Skin epidermis (tissue), 12 donors: Measurements from ENCODE around the gene KRTAP5-11.
"Not testable (repeated sequence)": the region's sequence is repeated elsewhere in the genome, so short reads cannot be mapped to it uniquely, and the experiment has no call there.

Experiments
- H3K27ac ChIP-seq, 21 experiments: fragments of 200-600 bp; sonication (generic) in 11 of 21; one replicate each; pipeline ENCODE4 v1.5.0; 2020; ENCODE audit warnings: mild to moderate bottlenecking in 3 of 21, inconsistent platforms in 2 of 21, moderate library complexity in 2 of 21
- H3K4me3 ChIP-seq, 7 experiments: fragments of 200-600 bp; sonication (generic) in 2 of 7; one replicate each; pipeline ENCODE4 v1.5.0; 2020; ENCODE audit warnings: inconsistent platforms in 2 of 7, mild to moderate bottlenecking in 2 of 7, moderate library complexity in 1 of 7

The KRTAP5-11 gene

GRCh38 chr11:71562120-71562519 is 20.6 kb downstream of the KRTAP5-11 start:
- H3K27ac ChIP-seq, result no peak overlapping the region
- no peak overlapping the region for H3K4me3 ChIP-seq

GRCh38 chr11:71558996-71559395 is 23.7 kb downstream of the KRTAP5-11 start:
- H3K27ac ChIP-seq, result no peak overlapping the region
- no peak overlapping the region for H3K4me3 ChIP-seq

- no peak overlapping the region for H3K27ac ChIP-seq
- no peak overlapping the region for H3K4me3 ChIP-seq
Measured at GRCh38 chr11:71557257-71557656, 25.4 kb downstream of the KRTAP5-11 start.

GRCh38 chr11:71556018-71556417 is 26.7 kb downstream of the KRTAP5-11 start:
- Histone ChIP-seq H3K4me3 (no peak overlapping the region), H3K27ac (no peak overlapping the region)

- Histone ChIP-seq H3K27ac (no peak overlapping the region), H3K4me3 (no peak overlapping the region)
Measured at GRCh38 chr11:71555508-71555907, 27.2 kb downstream of the KRTAP5-11 start.

- no peak overlapping the region for H3K4me3 ChIP-seq
Measured at GRCh38 chr11:71554996-71555395, 27.7 kb downstream of the KRTAP5-11 start.

GRCh38 chr11:71551711-71552110 is 31.0 kb downstream of the KRTAP5-11 start:
- Histone ChIP-seq H3K4me3 (no peak overlapping the region), H3K27ac (no peak overlapping the region)

More at GRCh38 chr11:71554996-71555395, 27.7 kb downstream of the KRTAP5-11 start:
- no peak overlapping the region for H3K27ac ChIP-seq

- H3K27ac ChIP-seq, result no peak overlapping the region
- H3K4me3 ChIP-seq, result no peak overlapping the region
Measured at GRCh38 chr11:71548716-71549151, 33.9 kb downstream of the KRTAP5-11 start.

GRCh38 chr11:71548120-71548519 is 34.6 kb downstream of the KRTAP5-11 start, which contains the start of gene KRTAP5-9:
Gene KRTAP5-9, plus strand, starts transcription at chr11:71548420. Its CDS starts 238 bp downstream, at chr11:71548658.
- Histone ChIP-seq H3K27ac (no peak within 1 kb of the TSS), H3K4me3 (no peak within 1 kb of the TSS)

GRCh38 chr11:71545405-71545966 is 37.2 kb downstream of the KRTAP5-11 start:
- H3K4me3 ChIP-seq, result no peak overlapping the region
- H3K27ac ChIP-seq, result no peak overlapping the region

GRCh38 chr11:71544525-71545214 is 38.0 kb downstream of the KRTAP5-11 start:
- Histone ChIP-seq H3K27ac (no peak overlapping the region), H3K4me3 (no peak overlapping the region)

GRCh38 chr11:71543866-71544265 is 38.8 kb downstream of the KRTAP5-11 start:
- H3K27ac ChIP-seq, result no peak overlapping the region

GRCh38 chr11:71542879-71543777 is 39.5 kb downstream of the KRTAP5-11 start:
- Histone ChIP-seq H3K27ac (no peak overlapping the region), H3K4me3 (no peak overlapping the region)

More at GRCh38 chr11:71543866-71544265, 38.8 kb downstream of the KRTAP5-11 start:
- no peak overlapping the region for H3K4me3 ChIP-seq

GRCh38 chr11:71542382-71542781 is 40.3 kb downstream of the KRTAP5-11 start:
- Histone ChIP-seq H3K4me3 (no peak overlapping the region), H3K27ac (no peak overlapping the region)

GRCh38 chr11:71540521-71541304 is 42.0 kb downstream of the KRTAP5-11 start:
- H3K4me3 ChIP-seq, H3K27ac ChIP-seq: not testable (repeated sequence)

- not testable (repeated sequence) for H3K27ac ChIP-seq, H3K4me3 ChIP-seq
Measured at GRCh38 chr11:71539971-71540370, 42.7 kb downstream of the KRTAP5-11 start.

GRCh38 chr11:71539017-71539416 is 43.7 kb downstream of the KRTAP5-11 start:
- Histone ChIP-seq H3K4me3 (no peak overlapping the region), H3K27ac (no peak overlapping the region)

- Histone ChIP-seq H3K27ac (no peak overlapping the region), H3K4me3 (no peak overlapping the region)
Measured at GRCh38 chr11:71538666-71538990, 44.0 kb downstream of the KRTAP5-11 start.

- H3K27ac ChIP-seq, H3K4me3 ChIP-seq: not testable (repeated sequence)
Measured at GRCh38 chr11:71537977-71538665, 44.6 kb downstream of the KRTAP5-11 start, which contains the start of gene KRTAP5-8. Gene KRTAP5-8, plus strand, starts transcription at chr11:71538025. Its CDS starts 31 bp downstream, at chr11:71538056.
